Smooth muscle cell (in vitro differentiated cells): Measurements from ENCODE around the gene MICOS13. TPM values are rescaled to one million over a fixed set of nuclear protein-coding genes. Genes with fewer than 3 reads are reported as not detected.

ENCODE experiments used
- DNase-seq: peaks from one replicate; lab custom pipeline; 2025; ENCODE audit not compliant: unreplicated experiment; lab: John Stamatoyannopoulos, UW
- H2AFZ ChIP-seq: fragments of 200-600 bp; sonication (generic); 2 replicates; pipeline ENCODE4 v1.6.0; 2016; ENCODE audit warnings: antibody characterized with exemption, low read depth, mild to moderate bottlenecking
- H3F3A ChIP-seq: fragments of 200-600 bp; sonication (generic); 2 replicates; pipeline ENCODE4 v1.6.0; 2017; ENCODE audit warnings: antibody characterized with exemption, low read depth
- H3K27ac ChIP-seq: fragments of 200-600 bp; sonication (generic); 2 replicates; pipeline ENCODE4 v1.5.1; 2016; ENCODE audit warnings: low read depth, mild to moderate bottlenecking
- H3K27me3 ChIP-seq: fragments of 200-600 bp; sonication (generic); 2 replicates; pipeline ENCODE4 v1.6.1; 2016; ENCODE audit warnings: low read depth, mild to moderate bottlenecking
- H3K36me3 ChIP-seq: fragments of 200-600 bp; sonication (generic); 2 replicates; pipeline ENCODE4 v1.5.1; 2016; ENCODE audit warnings: low read depth
- H3K4me1 ChIP-seq: fragments of 200-600 bp; sonication (generic); 2 replicates; pipeline ENCODE4 v1.5.1; 2016; ENCODE audit warnings: low read depth
- H3K4me2 ChIP-seq: fragments of 200-600 bp; sonication (generic); 2 replicates; pipeline ENCODE4 v1.6.0; 2016; ENCODE audit warnings: mild to moderate bottlenecking
- H3K4me3 ChIP-seq: fragments of 200-600 bp; sonication (generic); 2 replicates; pipeline ENCODE4 v1.5.1; 2016; ENCODE audit warnings: mild to moderate bottlenecking
- H3K79me2 ChIP-seq: fragments of 200-600 bp; sonication (generic); 2 replicates; pipeline ENCODE4 v1.6.0; 2016; ENCODE audit warnings: low read depth, mild to moderate bottlenecking
- H3K9ac ChIP-seq: fragments of 200-600 bp; sonication (generic); 2 replicates; pipeline ENCODE4 v1.6.0; 2016; ENCODE audit warnings: low read depth
- H3K9me3 ChIP-seq: fragments of 200-600 bp; sonication (generic); replicated peaks from 2 replicates; pipeline ENCODE4 v1.5.1; 2016; ENCODE audit warnings: low read depth
- H4K20me1 ChIP-seq: fragments of 200-600 bp; sonication (generic); 2 replicates; pipeline ENCODE4 v1.6.0; 2016; ENCODE audit warnings: low read depth
- whole genome bisulfite sequencing: methylation state at CpG from one replicate; pipeline ENCODE4 v1.1.7; 2016; ENCODE audit warnings: low lambda C conversion rate; 5-methylcytosine and 5-hydroxymethylcytosine counted together
- polyA plus RNA-seq: library from polyadenylated mRNA; unstranded; fragments of >200 nt; fragmentation: Nextera tagmentation; extraction: Ambion mirVana; gene quantifications from 2 replicates; pipeline ENCODE4 v1.2.1, GENCODE V29; 2016
- total RNA-seq: library from RNA; depleted of rRNA; stranded (reverse); fragments of >200 nt; gene quantifications from 2 replicates; pipeline ENCODE4 v1.2.3, GENCODE V29; 2014
- TF ChIP-seq, protein P1 (sequence below): fragments of 200-600 bp; sonication (generic); IDR thresholded peaks from 2 replicates; pipeline ENCODE4 v1.5.1; 2017; ENCODE audit warnings: borderline replicate concordance, mild to moderate bottlenecking, antibody characterized with exemption; ENCODE audit not compliant: insufficient read depth, poor library complexity, severe bottlenecking

Gene MICOS13
- total and polyA plus RNA-seq, 2 experiments from 2014 or later: 45.2 to 151 TPM

DNA sequence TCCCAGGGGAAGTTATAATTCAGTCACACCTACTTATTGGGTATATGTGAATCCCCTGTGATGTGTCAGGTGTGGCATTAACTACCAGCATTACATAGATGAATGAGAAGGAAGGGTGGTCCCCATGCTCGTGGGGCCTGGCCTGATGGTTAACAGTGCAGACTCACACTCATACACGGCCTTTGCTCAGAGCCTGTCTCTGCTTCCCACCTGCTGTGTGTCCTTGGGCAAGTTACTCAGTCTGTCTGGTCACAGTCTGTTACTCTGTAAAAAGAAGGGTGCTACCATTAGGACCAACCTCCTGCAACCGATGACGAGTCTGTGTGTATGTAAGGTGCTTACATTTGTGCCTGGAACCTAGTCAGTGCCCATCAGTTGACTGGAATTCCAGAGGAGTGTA, 33.6 kb downstream of the MICOS13 start:
- H3K4me3 ChIP-seq: no peak overlapping the region
- TF ChIP-seq, protein P1, sequence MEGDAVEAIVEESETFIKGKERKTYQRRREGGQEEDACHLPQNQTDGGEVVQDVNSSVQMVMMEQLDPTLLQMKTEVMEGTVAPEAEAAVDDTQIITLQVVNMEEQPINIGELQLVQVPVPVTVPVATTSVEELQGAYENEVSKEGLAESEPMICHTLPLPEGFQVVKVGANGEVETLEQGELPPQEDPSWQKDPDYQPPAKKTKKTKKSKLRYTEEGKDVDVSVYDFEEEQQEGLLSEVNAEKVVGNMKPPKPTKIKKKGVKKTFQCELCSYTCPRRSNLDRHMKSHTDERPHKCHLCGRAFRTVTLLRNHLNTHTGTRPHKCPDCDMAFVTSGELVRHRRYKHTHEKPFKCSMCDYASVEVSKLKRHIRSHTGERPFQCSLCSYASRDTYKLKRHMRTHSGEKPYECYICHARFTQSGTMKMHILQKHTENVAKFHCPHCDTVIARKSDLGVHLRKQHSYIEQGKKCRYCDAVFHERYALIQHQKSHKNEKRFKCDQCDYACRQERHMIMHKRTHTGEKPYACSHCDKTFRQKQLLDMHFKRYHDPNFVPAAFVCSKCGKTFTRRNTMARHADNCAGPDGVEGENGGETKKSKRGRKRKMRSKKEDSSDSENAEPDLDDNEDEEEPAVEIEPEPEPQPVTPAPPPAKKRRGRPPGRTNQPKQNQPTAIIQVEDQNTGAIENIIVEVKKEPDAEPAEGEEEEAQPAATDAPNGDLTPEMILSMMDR: no peak
- H2AFZ ChIP-seq: no peak overlapping the region
- no peaks in the 10 kb centered on the region for H3F3A ChIP-seq
- peaks cover 56% of the 10 kb centered on the region for H3K79me2 ChIP-seq
- H3K9ac ChIP-seq: no peak overlapping the region
- no peak overlapping the region for H3K4me2 ChIP-seq
- H3K9me3 ChIP-seq: no peaks in the 10 kb centered on the region
- WGBS: 100% methylated on average over 4 of the region's 4 CpGs
- H3K4me1 ChIP-seq: no peaks in the 10 kb centered on the region
- peaks cover 65% of the 10 kb centered on the region for H4K20me1 ChIP-seq
- no peak overlapping the region for H3K27ac ChIP-seq
- H3K27me3 ChIP-seq: no peaks in the 10 kb centered on the region
- DNase-seq: no peak
- peaks cover 9% of the 10 kb centered on the region for H3K36me3 ChIP-seq

DNA sequence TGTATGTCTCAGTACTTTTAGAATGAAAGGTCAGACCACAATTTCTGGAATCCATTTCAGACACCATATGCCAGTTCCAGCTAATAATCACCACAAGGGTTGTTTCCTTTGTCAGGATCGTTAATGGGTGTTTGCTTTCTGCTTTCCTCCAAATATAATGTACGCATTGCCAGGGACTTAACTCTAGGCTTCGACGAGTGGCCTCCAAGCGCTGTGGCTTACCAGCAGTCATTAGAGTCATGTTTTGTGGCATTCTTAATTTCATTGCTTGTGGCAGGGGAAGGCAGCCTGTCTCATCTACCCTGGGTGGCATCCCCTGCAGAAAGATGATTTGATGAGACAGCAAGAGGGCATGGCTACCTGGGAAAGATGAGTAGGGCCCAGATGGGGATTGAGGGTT, 34.9 kb downstream of the MICOS13 start:
- peaks cover 64% of the 10 kb centered on the region for H3K79me2 ChIP-seq
- H3K9me3 ChIP-seq: no peaks in the 10 kb centered on the region
- no peaks in the 10 kb centered on the region for H3F3A ChIP-seq
- no peak overlapping the region for H3K4me2 ChIP-seq
- WGBS: 97% methylated on average over 5 of the region's 5 CpGs
- peaks cover 9% of the 10 kb centered on the region for H3K36me3 ChIP-seq
- DNase-seq: no peak
- no peak overlapping the region for H3K4me3 ChIP-seq
- no peak overlapping the region for H3K9ac ChIP-seq
- H2AFZ ChIP-seq: no peak overlapping the region
- H3K27me3 ChIP-seq: no peaks in the 10 kb centered on the region
- H3K27ac ChIP-seq: no peak overlapping the region
- peaks cover 78% of the 10 kb centered on the region for H4K20me1 ChIP-seq
- TF ChIP-seq, protein P1: no peak
- no peaks in the 10 kb centered on the region for H3K4me1 ChIP-seq

DNA sequence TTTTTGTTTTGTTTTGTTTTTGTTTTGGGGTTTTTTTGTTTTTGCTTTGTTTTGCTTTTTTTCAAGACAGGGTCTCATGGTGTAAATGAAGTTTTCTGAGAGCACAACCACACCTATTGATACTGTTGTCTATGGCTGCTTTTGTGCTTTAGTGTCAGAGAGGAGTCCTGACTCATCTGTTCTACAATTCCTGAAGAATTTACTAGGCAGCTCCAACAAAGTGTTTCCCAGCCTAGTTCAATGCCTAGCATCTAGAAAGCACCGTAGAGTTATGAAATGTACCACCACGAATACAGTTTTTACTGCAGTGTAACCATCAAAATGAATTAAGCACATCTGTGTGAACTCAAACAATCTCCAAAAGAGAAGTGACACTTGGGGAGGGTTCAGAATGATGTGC, 36.3 kb downstream of the MICOS13 start:
- H3K27ac ChIP-seq: no peak overlapping the region

DNA sequence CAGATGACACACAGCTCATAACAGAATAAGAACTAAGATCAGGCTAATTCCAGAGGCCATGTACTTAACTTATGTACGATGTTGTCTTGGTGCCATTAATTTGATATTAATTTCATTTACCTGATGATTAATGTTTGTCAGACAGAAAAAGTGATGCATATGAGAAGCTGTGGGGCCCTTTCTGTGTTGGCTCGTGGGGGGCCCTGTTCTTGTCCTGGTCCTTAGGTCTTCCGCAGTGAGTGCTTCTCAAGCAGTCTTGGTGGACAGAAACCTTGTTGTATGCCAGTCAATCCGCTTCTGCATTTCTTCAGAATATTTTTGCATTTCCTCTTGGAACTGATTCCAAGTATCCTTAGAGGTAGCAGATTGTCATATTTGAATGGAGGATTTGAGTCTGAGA, 37.3 kb downstream of the MICOS13 start:
- 98% methylated on average over 4 of the region's 4 CpGs for WGBS
- H3K4me3 ChIP-seq: no peak overlapping the region
- H3K36me3 ChIP-seq: peaks cover 9% of the 10 kb centered on the region
- H3F3A ChIP-seq: no peaks in the 10 kb centered on the region
- H3K4me1 ChIP-seq: no peaks in the 10 kb centered on the region
- H4K20me1 ChIP-seq: peaks cover 100% of the 10 kb centered on the region
- no peak overlapping the region for H3K9ac ChIP-seq
- no peak overlapping the region for H3K27ac ChIP-seq
- no peaks in the 10 kb centered on the region for H3K9me3 ChIP-seq
- H3K4me2 ChIP-seq: no peak overlapping the region
- no peak overlapping the region for H2AFZ ChIP-seq
- peaks cover 88% of the 10 kb centered on the region for H3K79me2 ChIP-seq
- H3K27me3 ChIP-seq: no peaks in the 10 kb centered on the region
- TF ChIP-seq, protein P1: no peak
- no peak for DNase-seq

More for the DNA sequence above, 36.3 kb downstream of the MICOS13 start:
- no peak overlapping the region for H3K4me2 ChIP-seq
- H3K9me3 ChIP-seq: no peaks in the 10 kb centered on the region
- 88% methylated on average over 2 of the region's 2 CpGs for WGBS
- no peaks in the 10 kb centered on the region for H3K27me3 ChIP-seq
- no peak overlapping the region for H3K4me3 ChIP-seq
- no peaks in the 10 kb centered on the region for H3F3A ChIP-seq
- peaks cover 9% of the 10 kb centered on the region for H3K36me3 ChIP-seq
- H3K79me2 ChIP-seq: peaks cover 78% of the 10 kb centered on the region
- H4K20me1 ChIP-seq: peaks cover 92% of the 10 kb centered on the region
- no peak overlapping the region for H2AFZ ChIP-seq
- TF ChIP-seq, protein P1: no peak
- H3K9ac ChIP-seq: no peak overlapping the region
- DNase-seq: no peak
- no peaks in the 10 kb centered on the region for H3K4me1 ChIP-seq
